ENCODE data around the gene CD160. TPM values are rescaled to one million over a fixed set of nuclear protein-coding genes. Genes with fewer than 3 reads are reported as not detected.

The CD160 gene
- total RNA-seq, 1 experiment from 2014 or later = not detected

DNA sequence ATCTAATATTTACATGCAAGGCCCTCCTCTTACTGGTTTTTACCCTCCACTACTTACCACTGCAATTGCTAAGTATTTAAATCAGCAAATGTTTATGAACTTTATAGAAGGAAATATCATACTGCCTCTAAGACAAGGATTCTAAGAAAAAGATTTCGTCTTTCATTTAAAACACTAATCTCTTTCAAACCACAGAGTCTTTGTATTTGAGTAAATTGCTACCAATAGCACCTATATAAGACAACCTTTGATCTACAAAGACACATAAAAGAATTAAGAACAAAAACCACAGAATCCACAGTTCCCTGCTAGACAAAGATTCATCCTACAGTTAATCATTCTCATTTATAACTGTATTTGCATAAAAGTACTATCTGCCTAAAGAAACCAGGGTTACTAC lies 67.0 kb downstream of the CD160 start:
- BruUV-seq (replicated peaks) = no TSS peak

DNA sequence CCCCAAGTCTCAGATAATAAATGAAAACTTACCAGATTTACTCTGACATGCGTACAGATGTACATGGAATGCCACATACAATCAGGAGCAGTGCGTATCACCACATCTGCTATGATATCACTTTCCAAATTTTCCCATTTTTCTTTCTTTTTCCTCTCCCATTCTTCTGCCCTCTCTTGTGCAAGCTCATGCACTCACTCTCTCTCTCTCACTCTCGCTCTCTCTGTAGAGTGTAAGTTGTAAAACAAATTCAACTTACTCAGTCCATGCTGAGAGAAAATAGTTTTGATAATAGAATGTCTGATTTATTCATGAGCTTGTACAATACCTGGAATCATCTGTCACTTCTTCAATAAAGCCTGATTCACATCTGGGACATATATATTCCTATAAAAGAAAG lies 69.3 kb downstream of the CD160 start:
- Histone ChIP-seq H3K4me1 (ENCODE audit: insufficient read depth, low read length, poor library complexity, severe bottlenecking) (no peaks in the 10 kb centered on the region), H3K27me3 (replicated peaks; ENCODE audit: insufficient read depth, low read depth, low read length, poor library complexity) (no peaks in the 10 kb centered on the region), H3K9me3 (ENCODE audit: low read depth, low read length, poor library complexity, severe bottlenecking) (no peaks in the 10 kb centered on the region), H3K4me3 (ENCODE audit: low read depth, low read length, poor library complexity, severe bottlenecking) (no peak overlapping the region), H3K36me3 (ENCODE audit: insufficient read depth, low read length, poor library complexity, severe bottlenecking) (no peaks in the 10 kb centered on the region), H3K27ac (ENCODE audit: low read depth, low read length, poor library complexity, severe bottlenecking) (no peak overlapping the region)
- intact Hi-C loops (cut with micrococcal nuclease; ENCODE audit: unreplicated experiment) = no loop called here
- TF ChIP-seq EZH2 (IDR thresholded peaks at IDR 0.05; ENCODE audit: borderline replicate concordance, low read depth, low read length, poor library complexity, severe bottlenecking) (no peak), CTCF (conservative IDR thresholded peaks at IDR 0.05; ENCODE audit: low read depth, low read length) (no peak)
- POLR2A ChIA-PET (ENCODE audit: low non-redundant PET) = no interaction called here
- no peak for DNase-seq (ENCODE audit: low spot score)
- CTCF ChIA-PET = no interaction called here
- no TSS peak for BruUV-seq (replicated peaks)

More for the DNA sequence above, 67.0 kb downstream of the CD160 start:
- no peak overlapping the region for H3K27ac ChIP-seq (ENCODE audit: low read depth, low read length, poor library complexity, severe bottlenecking)
- H3K4me3 ChIP-seq (ENCODE audit: low read depth, low read length, poor library complexity, severe bottlenecking) = no peak overlapping the region
- no peaks in the 10 kb centered on the region for H3K36me3 ChIP-seq (ENCODE audit: insufficient read depth, low read length, poor library complexity, severe bottlenecking)
- POLR2A ChIA-PET (ENCODE audit: low non-redundant PET) = no interaction called here
- no peaks in the 10 kb centered on the region for H3K27me3 ChIP-seq (replicated peaks; ENCODE audit: insufficient read depth, low read depth, low read length, poor library complexity)
- H3K4me1 ChIP-seq (ENCODE audit: insufficient read depth, low read length, poor library complexity, severe bottlenecking) = no peaks in the 10 kb centered on the region
- intact Hi-C loops (cut with micrococcal nuclease; ENCODE audit: unreplicated experiment) = no loop called here
- CTCF ChIA-PET = no interaction called here
- H3K9me3 ChIP-seq (ENCODE audit: low read depth, low read length, poor library complexity, severe bottlenecking) = no peaks in the 10 kb centered on the region
- DNase-seq (ENCODE audit: low spot score) = no peak
- TF ChIP-seq EZH2 (IDR thresholded peaks at IDR 0.05; ENCODE audit: borderline replicate concordance, low read depth, low read length, poor library complexity, severe bottlenecking) (no peak), CTCF (conservative IDR thresholded peaks at IDR 0.05; ENCODE audit: low read depth, low read length) (no peak)

Other genes with a start within 250 kb of the CD160 start
- gene GPR89A, start 111.5 kb upstream of the CD160 start, total RNA-seq (2021) = 31.3 and 32.4 TPM in 2 replicates
- 0.39 and 0.52 TPM in 2 replicates for gene PDZK1, start 12.1 kb upstream of the CD160 start, total RNA-seq (2021)
- gene RNF115, start 104.6 kb downstream of the CD160 start, total RNA-seq (2021) = 15.3 and 18.0 TPM in 2 replicates
- 49.6 and 50.3 TPM in 2 replicates for gene POLR3C, start 104.7 kb downstream of the CD160 start, total RNA-seq (2021)
- 3.4 and 6.6 TPM in 2 replicates for gene NUDT17, start 126.1 kb downstream of the CD160 start, total RNA-seq (2021)
- 41.8 and 47.0 TPM in 2 replicates for gene PIAS3, start 139.6 kb downstream of the CD160 start, total RNA-seq (2021)
- not detected in 2 replicates for gene ANKRD35, start 166.4 kb downstream of the CD160 start, total RNA-seq (2021)
- gene ITGA10, start 190.6 kb downstream of the CD160 start, total RNA-seq (2021) = 1.1 and 1.2 TPM in 2 replicates
- 22.1 and 22.4 TPM in 2 replicates for gene PEX11B, start 199.2 kb downstream of the CD160 start, total RNA-seq (2021)
- 255 and 276 TPM in 2 replicates for gene RBM8A, start 208.0 kb downstream of the CD160 start, total RNA-seq (2021)
- gene LIX1L, start 238.5 kb downstream of the CD160 start, total RNA-seq (2021) = 39.6 and 40.1 TPM in 2 replicates
- 1.6 and 2.2 TPM in 2 replicates for gene ANKRD34A, start 245.1 kb downstream of the CD160 start, total RNA-seq (2021)
- gene POLR3GL, start 245.2 kb downstream of the CD160 start, total RNA-seq (2021) = 8.5 and 11.6 TPM in 2 replicates

Measured in A673 (cell line).